Measurements from ENCODE around the gene MOSMO. TPM values are rescaled to one million over a fixed set of nuclear protein-coding genes. Genes with fewer than 3 reads are reported as not detected.
A peak's percentile ranks its signal among the peaks of the same experiment; 100 is the strongest.
"Not testable (repeated sequence)": the region's sequence is repeated elsewhere in the genome, so short reads cannot be mapped to it uniquely, and the experiment has no call there.

Gene MOSMO
- total RNA-seq, 1 donor = 26.5 TPM

GRCh38 chr16:22124583-22125284, 116.8 kb downstream of the MOSMO start:
- no peak overlapping the region for H3K4me3 ChIP-seq (ENCODE audit: low read depth, low read length)
- TF ChIP-seq, protein P1, sequence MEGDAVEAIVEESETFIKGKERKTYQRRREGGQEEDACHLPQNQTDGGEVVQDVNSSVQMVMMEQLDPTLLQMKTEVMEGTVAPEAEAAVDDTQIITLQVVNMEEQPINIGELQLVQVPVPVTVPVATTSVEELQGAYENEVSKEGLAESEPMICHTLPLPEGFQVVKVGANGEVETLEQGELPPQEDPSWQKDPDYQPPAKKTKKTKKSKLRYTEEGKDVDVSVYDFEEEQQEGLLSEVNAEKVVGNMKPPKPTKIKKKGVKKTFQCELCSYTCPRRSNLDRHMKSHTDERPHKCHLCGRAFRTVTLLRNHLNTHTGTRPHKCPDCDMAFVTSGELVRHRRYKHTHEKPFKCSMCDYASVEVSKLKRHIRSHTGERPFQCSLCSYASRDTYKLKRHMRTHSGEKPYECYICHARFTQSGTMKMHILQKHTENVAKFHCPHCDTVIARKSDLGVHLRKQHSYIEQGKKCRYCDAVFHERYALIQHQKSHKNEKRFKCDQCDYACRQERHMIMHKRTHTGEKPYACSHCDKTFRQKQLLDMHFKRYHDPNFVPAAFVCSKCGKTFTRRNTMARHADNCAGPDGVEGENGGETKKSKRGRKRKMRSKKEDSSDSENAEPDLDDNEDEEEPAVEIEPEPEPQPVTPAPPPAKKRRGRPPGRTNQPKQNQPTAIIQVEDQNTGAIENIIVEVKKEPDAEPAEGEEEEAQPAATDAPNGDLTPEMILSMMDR (IDR thresholded peaks at IDR 0.05; ENCODE audit: insufficient read depth, low read length) = no peak
- no peak for DNase-seq (ENCODE audit: low read depth)

DNA sequence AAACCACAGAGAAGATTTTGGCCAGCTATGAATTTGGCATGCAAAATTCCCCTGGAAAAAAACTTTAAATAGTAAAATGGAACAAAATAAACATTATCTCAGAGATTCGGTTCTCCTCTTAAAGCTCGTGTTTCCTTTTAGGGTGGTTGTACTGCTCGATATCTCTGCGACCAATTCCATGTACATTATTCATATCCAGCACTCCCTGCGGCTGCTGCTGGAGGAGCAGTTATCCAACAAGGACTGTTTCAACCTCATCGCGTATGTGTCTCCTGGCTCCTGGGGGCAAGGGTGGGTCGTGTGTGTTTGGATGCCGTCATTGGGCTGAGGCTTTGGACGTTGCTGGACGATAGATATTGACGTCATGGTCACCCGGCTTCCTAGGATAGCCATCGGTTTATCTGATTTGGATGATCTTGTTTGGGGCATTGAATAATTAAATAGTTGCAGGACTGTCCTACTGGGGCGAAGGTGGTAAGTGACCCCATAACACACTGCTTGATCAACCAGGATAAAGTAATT, 118.2 kb downstream of the MOSMO start:
- H3K4me3 ChIP-seq (ENCODE audit: low read depth, low read length) = no peak overlapping the region
- peak; percentile 22 for DNase-seq (ENCODE audit: low read depth)
- TF ChIP-seq, protein P1 (IDR thresholded peaks at IDR 0.05; ENCODE audit: insufficient read depth, low read length) = no peak

- DNase-seq (ENCODE audit: low read depth); H3K4me3 ChIP-seq (ENCODE audit: low read depth, low read length): not testable (repeated sequence)
These were observed 120.6 kb downstream of the MOSMO start for GRCh38 chr16:22128537-22128936.

DNA sequence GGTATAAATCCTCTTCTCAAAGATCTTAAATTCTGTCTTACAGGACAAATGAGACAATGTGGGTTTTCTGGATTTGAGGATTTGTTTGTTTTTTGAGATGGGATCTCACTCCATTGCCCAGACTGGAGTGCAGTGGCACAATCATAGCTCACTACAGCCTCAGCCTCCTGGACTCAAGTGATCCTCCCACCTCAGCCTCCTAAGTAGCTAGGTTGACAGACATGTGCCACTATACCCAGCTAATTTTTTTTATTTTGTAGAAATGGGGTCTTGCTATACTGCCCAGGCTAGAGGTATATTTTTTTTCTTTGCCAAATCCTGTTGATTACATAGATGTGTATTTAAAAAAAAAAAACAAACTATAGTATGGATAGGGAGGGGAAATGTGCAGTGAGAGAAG, 122.6 kb downstream of the MOSMO start:
- no peak for DNase-seq (ENCODE audit: low read depth)
- H3K4me3 ChIP-seq (ENCODE audit: low read depth, low read length) = no peak overlapping the region
- TF ChIP-seq, protein P1 (IDR thresholded peaks at IDR 0.05; ENCODE audit: insufficient read depth, low read length) = no peak

DNA sequence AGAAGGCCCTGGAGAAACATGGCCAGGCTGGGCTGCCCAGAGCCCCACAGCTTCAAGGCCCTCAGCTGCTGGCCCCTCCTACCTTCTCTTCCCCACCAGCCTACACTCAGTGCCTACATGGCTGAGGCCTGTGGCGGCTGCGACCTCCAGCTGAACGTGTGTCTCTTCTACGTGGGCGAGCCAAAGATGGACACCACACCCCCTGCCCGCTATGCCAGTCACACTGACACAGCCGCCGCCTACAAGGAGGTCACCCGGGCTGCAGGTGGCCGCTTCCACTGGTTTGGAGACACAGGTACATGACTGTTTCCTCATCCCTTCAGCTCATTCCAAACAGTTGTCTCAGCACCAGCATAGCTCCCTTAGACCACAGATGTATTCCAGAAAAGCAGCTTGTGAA, 124.9 kb downstream of the MOSMO start:
- DNase-seq (ENCODE audit: low read depth) = no peak
- TF ChIP-seq, protein P1 (IDR thresholded peaks at IDR 0.05; ENCODE audit: insufficient read depth, low read length) = no peak
- H3K4me3 ChIP-seq (ENCODE audit: low read depth, low read length) = no peak overlapping the region

Other genes starting within 250 kb of the MOSMO start
- 24.8 and 54.0 TPM in 2 replicates for gene NPIPB4, start 150.4 kb upstream of the MOSMO start, total RNA-seq (ENCODE audit: low replicate concordance)
- 115 and 130 TPM in 2 replicates for gene UQCRC2, start 54.8 kb upstream of the MOSMO start, total RNA-seq (ENCODE audit: low replicate concordance)
- gene PDZD9, start 7.0 kb upstream of the MOSMO start, total RNA-seq (ENCODE audit: low replicate concordance) = not detected in 2 replicates
- 0.18 TPM in 1 of 2 replicates, not detected in the other for gene VWA3A, start 84.4 kb downstream of the MOSMO start, total RNA-seq (ENCODE audit: low replicate concordance)
- gene SDR42E2, start 154.4 kb downstream of the MOSMO start, total RNA-seq (ENCODE audit: low replicate concordance) = not detected in 2 replicates
- gene EEF2K, start 198.2 kb downstream of the MOSMO start, total RNA-seq (ENCODE audit: low replicate concordance) = 34.4 and 57.3 TPM in 2 replicates

Data from fibroblast of the aortic adventitia (primary cell).